ENCODE measurements around the gene CLEC9A.
"Not testable (repeated sequence)": the region's sequence is repeated elsewhere in the genome, so short reads cannot be mapped to it uniquely, and the experiment has no call there.

Gene CLEC9A

GRCh38 chr12:10030446-10030845 is at the start of gene CLEC9A:
TSS of gene CLEC9A (plus strand) at chr12:10030682. CDS start at chr12:10052688, 22,006 bp downstream.
- no peak for DNase-seq (ENCODE audit: low read depth, low spot score)

GRCh38 chr12:9991876-9992275 is 38.6 kb upstream of the CLEC9A start:
- no peak for DNase-seq (ENCODE audit: low read depth, low spot score)

- no peak for DNase-seq (ENCODE audit: low read depth, low spot score)
Measured at GRCh38 chr12:9992296-9992695, 38.2 kb upstream of the CLEC9A start.

GRCh38 chr12:9999016-9999415 is 31.5 kb upstream of the CLEC9A start, which contains the start of gene CLEC1B:
TSS of gene CLEC1B (minus strand) at chr12:9999121. CDS start at chr12:9999100, 21 bp downstream.
- no peak for DNase-seq (ENCODE audit: low read depth, low spot score)

GRCh38 chr12:10001171-10001776 is 29.2 kb upstream of the CLEC9A start:
- DNase-seq (ENCODE audit: low read depth, low spot score): no peak

GRCh38 chr12:10012630-10013330 is 17.7 kb upstream of the CLEC9A start:
- no peak for DNase-seq (ENCODE audit: low read depth, low spot score)

- DNase-seq (ENCODE audit: low read depth, low spot score): no peak
Measured at GRCh38 chr12:10015450-10015849, 15.0 kb upstream of the CLEC9A start.

GRCh38 chr12:10016881-10017280 is 13.6 kb upstream of the CLEC9A start:
- no peak for DNase-seq (ENCODE audit: low read depth, low spot score)

GRCh38 chr12:10018386-10018785 is 12.1 kb upstream of the CLEC9A start:
- no peak for DNase-seq (ENCODE audit: low read depth, low spot score)

- DNase-seq (ENCODE audit: low read depth, low spot score): no peak
Measured at GRCh38 chr12:10021342-10021741, 9.1 kb upstream of the CLEC9A start.

GRCh38 chr12:10025236-10025635 is 5.2 kb upstream of the CLEC9A start:
- DNase-seq (ENCODE audit: low read depth, low spot score): no peak

GRCh38 chr12:10026666-10027065 is 3.8 kb upstream of the CLEC9A start:
- DNase-seq (ENCODE audit: low read depth, low spot score): not testable (repeated sequence)

GRCh38 chr12:10027311-10027710 is 3.2 kb upstream of the CLEC9A start:
- DNase-seq (ENCODE audit: low read depth, low spot score): no peak

- no peak for DNase-seq (ENCODE audit: low read depth, low spot score)
Measured at GRCh38 chr12:10027721-10028120, 2.8 kb upstream of the CLEC9A start.

- no peak for DNase-seq (ENCODE audit: low read depth, low spot score)
Measured at GRCh38 chr12:10031321-10031720, 839 bp downstream of the CLEC9A start.

GRCh38 chr12:10031771-10032175 is 1.3 kb downstream of the CLEC9A start:
- DNase-seq (ENCODE audit: low read depth, low spot score): peak; percentile 71

- DNase-seq (ENCODE audit: low read depth, low spot score): no peak
Measured at GRCh38 chr12:10033783-10034545, 3.5 kb downstream of the CLEC9A start.

- DNase-seq (ENCODE audit: low read depth, low spot score): no peak
Measured at GRCh38 chr12:10042167-10042566, 11.7 kb downstream of the CLEC9A start.

- no peak for DNase-seq (ENCODE audit: low read depth, low spot score)
Measured at GRCh38 chr12:10048526-10048925, 18.0 kb downstream of the CLEC9A start.

- DNase-seq (ENCODE audit: low read depth, low spot score): no peak
Measured at GRCh38 chr12:10052193-10052913, 21.9 kb downstream of the CLEC9A start.

GRCh38 chr12:10058387-10058786 is 27.9 kb downstream of the CLEC9A start:
- no peak for DNase-seq (ENCODE audit: low read depth, low spot score)

- no peak for DNase-seq (ENCODE audit: low read depth, low spot score)
Measured at GRCh38 chr12:10065241-10065640, 34.8 kb downstream of the CLEC9A start.

Data from iPS DF 19.7 (cell line).